ENCODE data around the gene GINS2.

DNA sequence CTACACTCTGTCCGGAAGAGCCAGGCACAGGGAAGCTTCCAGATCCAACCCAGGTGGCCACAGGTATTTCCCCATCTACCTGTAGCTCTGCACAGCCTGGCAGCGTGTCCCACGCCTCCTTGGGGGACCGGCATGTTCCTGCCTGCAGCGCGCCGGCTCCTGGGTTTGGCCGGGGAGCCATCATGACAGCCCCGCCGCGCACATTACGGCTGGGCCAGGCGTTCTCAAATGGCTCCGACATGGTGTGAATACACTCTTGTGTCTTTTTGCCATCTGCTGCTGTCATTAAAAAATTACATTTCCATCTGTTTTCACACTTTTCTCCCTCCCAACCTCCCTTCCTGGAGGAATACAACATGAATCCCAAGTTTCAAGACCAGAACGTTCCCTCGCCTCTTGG lies 8.0 kb upstream of the GINS2 start:
- TF ChIP-seq POLR2A (IDR thresholded peaks at IDR 0.05) (no peak), POLR2AphosphoS5 (IDR thresholded peaks at IDR 0.05) (no peak), CTCF (IDR thresholded peaks at IDR 0.05) (no peak)

Measured in breast epithelium (tissue), 3 donors.